ENCODE data around the gene PCSK2. TPM values are rescaled to one million over a fixed set of nuclear protein-coding genes. Genes with fewer than 3 reads are reported as not detected.

The PCSK2 gene
- polyA plus RNA-seq, 2 of the 4 experiments (the other 2 are of a cell fraction) = 0.01 TPM; not detected in 1

DNA sequence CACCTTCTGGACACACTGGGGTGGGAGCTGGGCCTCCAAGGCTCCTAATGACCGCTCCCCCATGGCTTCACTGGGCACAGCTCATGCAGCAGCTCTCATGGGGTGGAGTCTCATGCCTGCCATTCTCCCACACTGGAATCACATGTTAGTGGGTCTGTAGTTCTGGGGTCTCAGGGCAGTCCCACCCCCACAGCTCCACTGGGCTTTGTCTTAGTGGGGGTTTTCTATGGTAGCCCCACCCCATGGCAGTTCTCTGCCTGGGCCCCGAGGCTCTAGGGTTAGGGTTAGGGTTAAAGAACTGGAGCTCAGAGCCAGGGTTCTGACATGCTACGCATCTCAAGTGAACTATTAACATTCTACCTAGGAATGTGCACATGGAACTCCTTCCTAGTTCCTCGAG, 139.0 kb downstream of the PCSK2 start:
- Histone ChIP-seq H3K4me1 (no peaks in the 10 kb centered on the region), H3K4me2 (no peak overlapping the region), H3K27ac (no peak overlapping the region), H3K4me3 (no peak overlapping the region), H3K9me3 (no peaks in the 10 kb centered on the region)
- TF ChIP-seq POLR2AphosphoS2 (conservative IDR thresholded peaks at IDR 0.05; ENCODE audit: low read length) (no peak), ESRRA (IDR thresholded peaks at IDR 0.05; ENCODE audit: borderline replicate concordance, low read length) (no peak), RNF2 (IDR thresholded peaks at IDR 0.05; ENCODE audit: borderline replicate concordance, low read depth) (no peak), CBX8 (IDR thresholded peaks at IDR 0.05) (no peak), MAFK (IDR thresholded peaks at IDR 0.05; ENCODE audit: partially characterized antibody) (no peak), NR3C1 (IDR thresholded peaks at IDR 0.05) (no peak), PHF8 (IDR thresholded peaks at IDR 0.05; ENCODE audit: borderline replicate concordance, low read depth) (no peak), RFX5 (IDR thresholded peaks at IDR 0.05) (no peak), FOXS1 (CRISPR knock-in tag; IDR thresholded peaks at IDR 0.05) (no peak), EHF (CRISPR knock-in tag; IDR thresholded peaks at IDR 0.05) (no peak)
- TF ChIP-seq, protein P1, sequence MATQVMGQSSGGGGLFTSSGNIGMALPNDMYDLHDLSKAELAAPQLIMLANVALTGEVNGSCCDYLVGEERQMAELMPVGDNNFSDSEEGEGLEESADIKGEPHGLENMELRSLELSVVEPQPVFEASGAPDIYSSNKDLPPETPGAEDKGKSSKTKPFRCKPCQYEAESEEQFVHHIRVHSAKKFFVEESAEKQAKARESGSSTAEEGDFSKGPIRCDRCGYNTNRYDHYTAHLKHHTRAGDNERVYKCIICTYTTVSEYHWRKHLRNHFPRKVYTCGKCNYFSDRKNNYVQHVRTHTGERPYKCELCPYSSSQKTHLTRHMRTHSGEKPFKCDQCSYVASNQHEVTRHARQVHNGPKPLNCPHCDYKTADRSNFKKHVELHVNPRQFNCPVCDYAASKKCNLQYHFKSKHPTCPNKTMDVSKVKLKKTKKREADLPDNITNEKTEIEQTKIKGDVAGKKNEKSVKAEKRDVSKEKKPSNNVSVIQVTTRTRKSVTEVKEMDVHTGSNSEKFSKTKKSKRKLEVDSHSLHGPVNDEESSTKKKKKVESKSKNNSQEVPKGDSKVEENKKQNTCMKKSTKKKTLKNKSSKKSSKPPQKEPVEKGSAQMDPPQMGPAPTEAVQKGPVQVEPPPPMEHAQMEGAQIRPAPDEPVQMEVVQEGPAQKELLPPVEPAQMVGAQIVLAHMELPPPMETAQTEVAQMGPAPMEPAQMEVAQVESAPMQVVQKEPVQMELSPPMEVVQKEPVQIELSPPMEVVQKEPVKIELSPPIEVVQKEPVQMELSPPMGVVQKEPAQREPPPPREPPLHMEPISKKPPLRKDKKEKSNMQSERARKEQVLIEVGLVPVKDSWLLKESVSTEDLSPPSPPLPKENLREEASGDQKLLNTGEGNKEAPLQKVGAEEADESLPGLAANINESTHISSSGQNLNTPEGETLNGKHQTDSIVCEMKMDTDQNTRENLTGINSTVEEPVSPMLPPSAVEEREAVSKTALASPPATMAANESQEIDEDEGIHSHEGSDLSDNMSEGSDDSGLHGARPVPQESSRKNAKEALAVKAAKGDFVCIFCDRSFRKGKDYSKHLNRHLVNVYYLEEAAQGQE (IDR thresholded peaks at IDR 0.05) = no peak
- CTCF ChIA-PET = no interaction called here
- DNase-seq (ENCODE audit: low read depth in 1 of 2, low spot score in 1 of 2) = no peak
- 6% methylated on average over 4 of the region's 4 CpGs for WGBS (ENCODE audit: missing lambda C conversion rate)
- POLR2A ChIA-PET = no interaction called here
- no peak for ATAC-seq
- FAIRE-seq = no peak

DNA sequence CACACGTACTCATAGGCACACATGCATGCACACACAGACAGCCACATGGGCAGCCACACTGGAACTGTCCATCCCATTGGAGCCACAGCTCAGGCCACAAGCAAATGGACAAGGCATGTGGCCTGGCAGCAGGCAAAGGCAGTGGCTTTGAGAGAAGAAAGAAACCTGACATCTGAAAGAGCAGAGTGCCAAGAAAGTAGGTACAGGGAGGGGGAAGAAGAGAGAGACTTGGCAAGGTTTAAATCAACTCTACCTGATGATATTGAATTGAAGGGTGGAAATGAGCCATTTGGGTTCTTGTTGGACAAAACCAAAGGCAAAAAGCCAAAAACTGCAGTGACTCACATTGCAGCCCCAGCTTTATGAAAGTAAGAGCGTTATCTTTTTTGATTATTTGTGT, 142.7 kb downstream of the PCSK2 start:
- ChIA-PET POLR2A (no interaction called here), CTCF (no interaction called here)
- 1% methylated on average over 2 of the region's 2 CpGs for WGBS (ENCODE audit: missing lambda C conversion rate)
- TF ChIP-seq ESRRA (IDR thresholded peaks at IDR 0.05; ENCODE audit: borderline replicate concordance, low read length) (no peak), PHF8 (IDR thresholded peaks at IDR 0.05; ENCODE audit: borderline replicate concordance, low read depth) (no peak), TP53 (CRISPR knock-in tag; IDR thresholded peaks at IDR 0.05) (no peak), MYC (IDR thresholded peaks at IDR 0.05; ENCODE audit: borderline replicate concordance, low read length) (no peak), E2F6 (IDR thresholded peaks at IDR 0.05; ENCODE audit: borderline replicate concordance, low read depth) (no peak), HOXA7 (CRISPR knock-in tag; IDR thresholded peaks at IDR 0.05) (no peak), BHLHE40 (IDR thresholded peaks at IDR 0.05; ENCODE audit: low read depth, low read length) (no peak), ZNF302 (CRISPR knock-in tag; IDR thresholded peaks at IDR 0.05) (no peak), KDM1A (IDR thresholded peaks at IDR 0.05; ENCODE audit: low read depth) (no peak), SMC3 (IDR thresholded peaks at IDR 0.05) (no peak), NFE2L2 (conservative IDR thresholded peaks at IDR 0.05; ENCODE audit: low read length) (no peak), TFCP2L1 (CRISPR knock-in tag; IDR thresholded peaks at IDR 0.05) (no peak)
- TF ChIP-seq, protein P1 (IDR thresholded peaks at IDR 0.05) = no peak
- no peak overlapping the region for H3K4me3 ChIP-seq
- DNase-seq (ENCODE audit: low read depth in 1 of 2, low spot score in 1 of 2) (no peak), ATAC-seq (no peak), FAIRE-seq (no peak)
- no peaks in the 10 kb centered on the region for H3K4me1 ChIP-seq
- no peak overlapping the region for H3K4me2 ChIP-seq
- no peaks in the 10 kb centered on the region for H3K9me3 ChIP-seq
- no peak overlapping the region for H3K27ac ChIP-seq

Data from A549 (cell line).